Stomach (tissue), 4 donors: ENCODE measurements around the gene STK24.

Source experiments
- POLR2AphosphoS5 ChIP-seq, 3 donors: sonication (generic); formaldehyde crosslinking; IDR thresholded peaks; one replicate each; pipeline ENCODE4 v1.6.1; 2016; ENCODE audit warnings: antibody characterized with exemption in 3 of 3
- TF ChIP-seq, protein P1 (sequence below), 7 experiments: fragments of 450-650 bp in 4 of 7; fragments of 200-600 bp in 3 of 7; sonication (generic) in 3 of 7; IDR thresholded peaks; one replicate each; pipeline ENCODE4 v1.5.1; 2016 to 2019; ENCODE audit warnings: antibody characterized with exemption in 7 of 7, control low read depth in 2 of 7, mild to moderate bottlenecking in 1 of 7

GRCh38 chr13:98419786-98420553 lies 156.9 kb downstream of the STK24 start:
- TF ChIP-seq, protein P1, sequence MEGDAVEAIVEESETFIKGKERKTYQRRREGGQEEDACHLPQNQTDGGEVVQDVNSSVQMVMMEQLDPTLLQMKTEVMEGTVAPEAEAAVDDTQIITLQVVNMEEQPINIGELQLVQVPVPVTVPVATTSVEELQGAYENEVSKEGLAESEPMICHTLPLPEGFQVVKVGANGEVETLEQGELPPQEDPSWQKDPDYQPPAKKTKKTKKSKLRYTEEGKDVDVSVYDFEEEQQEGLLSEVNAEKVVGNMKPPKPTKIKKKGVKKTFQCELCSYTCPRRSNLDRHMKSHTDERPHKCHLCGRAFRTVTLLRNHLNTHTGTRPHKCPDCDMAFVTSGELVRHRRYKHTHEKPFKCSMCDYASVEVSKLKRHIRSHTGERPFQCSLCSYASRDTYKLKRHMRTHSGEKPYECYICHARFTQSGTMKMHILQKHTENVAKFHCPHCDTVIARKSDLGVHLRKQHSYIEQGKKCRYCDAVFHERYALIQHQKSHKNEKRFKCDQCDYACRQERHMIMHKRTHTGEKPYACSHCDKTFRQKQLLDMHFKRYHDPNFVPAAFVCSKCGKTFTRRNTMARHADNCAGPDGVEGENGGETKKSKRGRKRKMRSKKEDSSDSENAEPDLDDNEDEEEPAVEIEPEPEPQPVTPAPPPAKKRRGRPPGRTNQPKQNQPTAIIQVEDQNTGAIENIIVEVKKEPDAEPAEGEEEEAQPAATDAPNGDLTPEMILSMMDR (IDR thresholded peaks at IDR 0.05) = no peak
- TF ChIP-seq POLR2AphosphoS5 (IDR thresholded peaks at IDR 0.05) = no peak
